HG03460 (cell line): ENCODE data around the gene C2CD4C.
"Not testable (repeated sequence)": the region's sequence is repeated elsewhere in the genome, so short reads cannot be mapped to it uniquely, and the experiment has no call there.

ENCODE experiments used
- ATAC-seq: cut with Tn5 transposase; IDR thresholded peaks from one replicate; pipeline ENCODE4 v1.9.1; 2021; ENCODE audit not compliant: unreplicated experiment

Gene C2CD4C

GRCh38 chr19:418761-419671 lies 10.1 kb upstream of the C2CD4C start:
- ATAC-seq = no peak

- ATAC-seq = no peak
Measured at GRCh38 chr19:416416-416815, 7.5 kb upstream of the C2CD4C start.

- no peak for ATAC-seq
Measured at GRCh38 chr19:415292-415691, 6.3 kb upstream of the C2CD4C start.

- no peak for ATAC-seq
Measured at GRCh38 chr19:413756-414420, 4.9 kb upstream of the C2CD4C start.

- no peak for ATAC-seq
Measured at GRCh38 chr19:412356-413355, 3.7 kb upstream of the C2CD4C start.

GRCh38 chr19:411723-412355 lies 2.9 kb upstream of the C2CD4C start:
- ATAC-seq = no peak

- ATAC-seq = not testable (repeated sequence)
Measured at GRCh38 chr19:411121-411722, 2.3 kb upstream of the C2CD4C start.

GRCh38 chr19:410243-410781 lies 1.4 kb upstream of the C2CD4C start:
- no peak for ATAC-seq

GRCh38 chr19:409516-410242 lies 732 bp upstream of the C2CD4C start:
- ATAC-seq = no peak

- ATAC-seq = no peak
Measured at GRCh38 chr19:408441-408901, 476 bp downstream of the C2CD4C start.

GRCh38 chr19:407511-408440 lies 1.2 kb downstream of the C2CD4C start:
- no peak for ATAC-seq

- ATAC-seq = no peak
Measured at GRCh38 chr19:406971-407510, 1.9 kb downstream of the C2CD4C start.

GRCh38 chr19:406135-406781 lies 2.7 kb downstream of the C2CD4C start:
- ATAC-seq = no peak

GRCh38 chr19:405121-405965 lies 3.6 kb downstream of the C2CD4C start:
- no peak for ATAC-seq

- no peak for ATAC-seq
Measured at GRCh38 chr19:403221-404027, 5.5 kb downstream of the C2CD4C start.

- no peak for ATAC-seq
Measured at GRCh38 chr19:402786-403185, 6.2 kb downstream of the C2CD4C start.
